IMR-90 (cell line): ENCODE data around the gene ZDHHC4. TPM values are rescaled to one million over a fixed set of nuclear protein-coding genes. Genes with fewer than 3 reads are reported as not detected.

Source experiments
- ATAC-seq: fragments of 200-7000 bp; cut with Tn5 transposase; 2 replicates; pipeline ENCODE4 v1.9.1; 2020; ENCODE audit warnings: low read depth, mild to moderate bottlenecking, moderate library complexity
- BruUV-seq: library from RNA; stranded (reverse); fragments of 400-500 nt; replicated peaks from 2 replicates; lab custom pipeline; 2021; lab: Mats Ljungman, UMichigan
- CTCF ChIA-PET: fragments of 300-600 bp; formaldehyde crosslinking; extraction: SDS; loops from one replicate; lab custom pipeline; 2021; ENCODE audit warnings: antibody characterized with exemption; lab: Yijun Ruan, JAX
- POLR2A ChIA-PET: fragments of 300-600 bp; sonication (Branson Sonifier 250); formaldehyde crosslinking; loops from one replicate; lab custom pipeline; 2022; ENCODE audit warnings: antibody characterized with exemption; ENCODE audit not compliant: unreplicated experiment; lab: Charles Lee
- DNase-seq: peaks from one replicate; pipeline ENCODE4 v3.0.0; 2013
- H2AFZ ChIP-seq: replicated peaks from 2 replicates; pipeline ENCODE3; 2013; ENCODE audit warnings: low read length, mild to moderate bottlenecking; ENCODE audit not compliant: poor library complexity
- H2AK5ac ChIP-seq: 2 replicates; pipeline ENCODE4 v1.6.1; 2013; ENCODE audit warnings: low read depth, low read length, inconsistent platforms
- H2AK9ac ChIP-seq: replicated peaks from 2 replicates; pipeline ENCODE3; 2013; ENCODE audit warnings: mild to moderate bottlenecking, low read depth, low read length, moderate library complexity; ENCODE audit not compliant: poor library complexity
- H2BK120ac ChIP-seq: 2 replicates; pipeline ENCODE4 v1.6.1; 2013; ENCODE audit warnings: low read depth, low read length, inconsistent platforms
- H2BK15ac ChIP-seq: 3 replicates; pipeline ENCODE4 v1.6.1; 2013; ENCODE audit warnings: low read depth, low read length, inconsistent platforms
- H2BK20ac ChIP-seq: 2 replicates; pipeline ENCODE4 v1.6.1; 2013; ENCODE audit warnings: low read depth, mild to moderate bottlenecking, inconsistent platforms, low read length, moderate library complexity
- H2BK5ac ChIP-seq: 2 replicates; pipeline ENCODE4 v1.6.1; 2013; ENCODE audit warnings: mild to moderate bottlenecking, low read depth, low read length, inconsistent platforms; ENCODE audit not compliant: poor library complexity, severe bottlenecking
- H3K14ac ChIP-seq: replicated peaks from 2 replicates; pipeline ENCODE4 v1.6.1; 2013; ENCODE audit warnings: low read depth, low read length, inconsistent platforms
- H3K18ac ChIP-seq: 2 replicates; pipeline ENCODE4 v1.6.1; 2013; ENCODE audit warnings: low read depth, low read length, control low read depth
- H3K23ac ChIP-seq: 2 replicates; pipeline ENCODE4 v1.6.1; 2013; ENCODE audit warnings: low read depth, low read length, inconsistent platforms
- H3K27ac ChIP-seq: 2 replicates; pipeline ENCODE4 v1.5.1; 2013; ENCODE audit warnings: mild to moderate bottlenecking, control low read depth, low read length; ENCODE audit not compliant: insufficient read depth
- H3K27me3 ChIP-seq: 2 replicates; pipeline ENCODE4 v1.6.1; 2013; ENCODE audit warnings: low read length; ENCODE audit not compliant: control insufficient read depth, insufficient read depth
- H3K36me3 ChIP-seq: 2 replicates; pipeline ENCODE4 v1.6.1; 2013; ENCODE audit warnings: low read length, mixed read lengths; ENCODE audit not compliant: control insufficient read depth, insufficient read depth
- H3K4ac ChIP-seq: 2 replicates; pipeline ENCODE4 v1.6.1; 2013; ENCODE audit warnings: low read depth, low read length, inconsistent platforms
- H3K4me1 ChIP-seq: 2 replicates; pipeline ENCODE4 v1.6.1; 2013; ENCODE audit warnings: low read length, mixed read lengths; ENCODE audit not compliant: control insufficient read depth, insufficient read depth
- H3K4me2 ChIP-seq: 2 replicates; pipeline ENCODE4 v1.6.1; 2013; ENCODE audit warnings: low read depth, mild to moderate bottlenecking, control low read depth, low read length, moderate library complexity
- H3K4me3 ChIP-seq: 2 replicates; pipeline ENCODE4 v1.5.1; 2013; ENCODE audit warnings: low read depth, mild to moderate bottlenecking, control low read depth, low read length, moderate library complexity; ENCODE audit not compliant: insufficient read depth
- H3K56ac ChIP-seq: 2 replicates; pipeline ENCODE4 v1.6.1; 2013; ENCODE audit warnings: low read length, inconsistent platforms; ENCODE audit not compliant: insufficient read depth; ENCODE audit errors: extremely low read depth
- H3K79me1 ChIP-seq, 2 experiments: 2 replicates each; pipeline ENCODE4 v1.6.1; 2013; ENCODE audit warnings: low read length in 2 of 2, inconsistent platforms in 1 of 2, low read depth in 1 of 2
- H3K9ac ChIP-seq: 2 replicates; pipeline ENCODE4 v1.6.1; 2013; ENCODE audit warnings: low read depth, low read length, control low read depth
- H3K9me1 ChIP-seq: 2 replicates; pipeline ENCODE4 v1.6.1; 2013; ENCODE audit warnings: low read length, inconsistent platforms; ENCODE audit not compliant: insufficient read depth
- H3K9me3 ChIP-seq: 2 replicates; pipeline ENCODE4 v1.6.1; 2013; ENCODE audit warnings: low read length; ENCODE audit not compliant: control insufficient read depth, insufficient read depth
- H4K20me1 ChIP-seq: 2 replicates; pipeline ENCODE4 v1.6.1; 2013; ENCODE audit warnings: low read length, inconsistent platforms; ENCODE audit not compliant: insufficient read depth
- H4K5ac ChIP-seq: 2 replicates; pipeline ENCODE4 v1.6.1; 2013; ENCODE audit warnings: mild to moderate bottlenecking, low read depth, low read length, control low read depth
- H4K8ac ChIP-seq, 2 experiments: 2 replicates each; pipeline ENCODE4 v1.6.1; 2013; ENCODE audit warnings: low read depth in 2 of 2, low read length in 2 of 2, control low read depth in 1 of 2, inconsistent platforms in 1 of 2
- H4K91ac ChIP-seq: 2 replicates; pipeline ENCODE4 v1.6.1; 2013; ENCODE audit warnings: low read depth, low read length, inconsistent platforms; ENCODE audit not compliant: insufficient read depth
- BHLHE40 ChIP-seq: fragments of 150-350 bp; IDR thresholded peaks from 2 replicates; pipeline ENCODE4 v1.6.1; 2016; ENCODE audit warnings: mild to moderate bottlenecking, low read depth, low read length
- CEBPB ChIP-seq: IDR thresholded peaks from 2 replicates; pipeline ENCODE4 v1.6.1; 2012; ENCODE audit warnings: low read depth, low read length, improper control_type of control experiment
- CTCF ChIP-seq: conservative IDR thresholded peaks from 2 replicates; pipeline ENCODE4 v1.5.1; 2012; ENCODE audit warnings: mild to moderate bottlenecking, low read depth, low read length, improper control_type of control experiment
- ELK1 ChIP-seq: fragments of 150-350 bp; IDR thresholded peaks from 2 replicates; pipeline ENCODE4 v1.6.1; 2016; ENCODE audit warnings: low read depth, mild to moderate bottlenecking, low read length, moderate library complexity, borderline replicate concordance
- MAFK ChIP-seq: IDR thresholded peaks from 2 replicates; pipeline ENCODE4 v1.6.1; 2012; ENCODE audit warnings: low read depth, low read length, improper control_type of control experiment
- MAZ ChIP-seq: IDR thresholded peaks from 2 replicates; pipeline ENCODE4 v1.6.1; 2012; ENCODE audit warnings: low read depth, mild to moderate bottlenecking, low read length, improper control_type of control experiment, moderate library complexity, borderline replicate concordance
- MXI1 ChIP-seq: IDR thresholded peaks from 2 replicates; pipeline ENCODE4 v1.6.1; 2012; ENCODE audit warnings: low read depth, mild to moderate bottlenecking, low read length, moderate library complexity, borderline replicate concordance
- NFE2L2 ChIP-seq: fragments of 150-350 bp; IDR thresholded peaks from 2 replicates; pipeline ENCODE4 v1.6.1; 2016; ENCODE audit warnings: low read depth, mild to moderate bottlenecking, low read length
- POLR2A ChIP-seq: IDR thresholded peaks from 2 replicates; pipeline ENCODE4 v1.6.1; 2012; ENCODE audit warnings: mild to moderate bottlenecking, low read depth, low read length
- RAD21 ChIP-seq: IDR thresholded peaks from 2 replicates; pipeline ENCODE4 v1.6.1; 2012; ENCODE audit warnings: low read length, improper control_type of control experiment
- RCOR1 ChIP-seq: IDR thresholded peaks from 2 replicates; pipeline ENCODE4 v1.6.1; 2012; ENCODE audit warnings: mild to moderate bottlenecking, low read length, improper control_type of control experiment; ENCODE audit not compliant: insufficient replicate concordance
- RFX5 ChIP-seq: IDR thresholded peaks from 2 replicates; pipeline ENCODE4 v1.8.0; 2012; ENCODE audit warnings: low read depth, mild to moderate bottlenecking, low read length, moderate library complexity
- SMC3 ChIP-seq: fragments of 150-350 bp; IDR thresholded peaks from 2 replicates; pipeline ENCODE4 v1.6.1; 2016; ENCODE audit warnings: low read depth, mild to moderate bottlenecking, antibody characterized with exemption, low read length, moderate library complexity
- USF2 ChIP-seq: fragments of 150-350 bp; IDR thresholded peaks from 2 replicates; pipeline ENCODE4 v1.6.1; 2017; ENCODE audit warnings: mild to moderate bottlenecking, antibody characterized with exemption, low read length, low read depth
- WGBS, 2 experiments: methylation state at CpG; one replicate each; pipeline versions ENCODE4 v1.1.5 to v1.1.7; 2013; ENCODE audit warnings: missing lambda C conversion rate in 2 of 2; ENCODE audit not compliant: insufficient read length in 1 of 2; ENCODE audit errors: extremely low coverage in 2 of 2; 5-methylcytosine and 5-hydroxymethylcytosine counted together
- dilution Hi-C: fragments of 300-500 bp; cut with HindIII; formaldehyde crosslinking; loops from one replicate; pipeline ENCODE4 v1.14.3; 2018; ENCODE audit warnings: low sequenced_read_pairs; ENCODE audit not compliant: unreplicated experiment
- in situ Hi-C: fragments of 300-500 bp; cut with MboI; formaldehyde crosslinking; loops from 3 replicates; pipeline ENCODE4 v1.14.3; 2019; ENCODE audit warnings: low sequenced_read_pairs, inconsistent platforms, mixed read lengths
- intact Hi-C: fragments of 100-400 bp; cut with micrococcal nuclease; formaldehyde crosslinking; loops from 2 replicates; pipeline ENCODE4 v1.10.0; 2022
- polyA plus RNA-seq, 3 experiments: library from polyadenylated mRNA; depleted of rRNA; stranded (reverse); fragments of >200 nt; gene quantifications; 2 replicates each; pipeline ENCODE4 v1.2.3, GENCODE V29; 2012; ENCODE audit warnings: low replicate concordance in 1 of 3
- total RNA-seq: library from RNA; depleted of rRNA; stranded (reverse); fragments of >200 nt; gene quantifications from 2 replicates; pipeline ENCODE4 v1.2.3, GENCODE V29; 2012

ZDHHC4 gene
- total and polyA plus RNA-seq, 2 of the 4 experiments (the other 2 are of a cell fraction): 43.9 to 58.3 TPM

DNA sequence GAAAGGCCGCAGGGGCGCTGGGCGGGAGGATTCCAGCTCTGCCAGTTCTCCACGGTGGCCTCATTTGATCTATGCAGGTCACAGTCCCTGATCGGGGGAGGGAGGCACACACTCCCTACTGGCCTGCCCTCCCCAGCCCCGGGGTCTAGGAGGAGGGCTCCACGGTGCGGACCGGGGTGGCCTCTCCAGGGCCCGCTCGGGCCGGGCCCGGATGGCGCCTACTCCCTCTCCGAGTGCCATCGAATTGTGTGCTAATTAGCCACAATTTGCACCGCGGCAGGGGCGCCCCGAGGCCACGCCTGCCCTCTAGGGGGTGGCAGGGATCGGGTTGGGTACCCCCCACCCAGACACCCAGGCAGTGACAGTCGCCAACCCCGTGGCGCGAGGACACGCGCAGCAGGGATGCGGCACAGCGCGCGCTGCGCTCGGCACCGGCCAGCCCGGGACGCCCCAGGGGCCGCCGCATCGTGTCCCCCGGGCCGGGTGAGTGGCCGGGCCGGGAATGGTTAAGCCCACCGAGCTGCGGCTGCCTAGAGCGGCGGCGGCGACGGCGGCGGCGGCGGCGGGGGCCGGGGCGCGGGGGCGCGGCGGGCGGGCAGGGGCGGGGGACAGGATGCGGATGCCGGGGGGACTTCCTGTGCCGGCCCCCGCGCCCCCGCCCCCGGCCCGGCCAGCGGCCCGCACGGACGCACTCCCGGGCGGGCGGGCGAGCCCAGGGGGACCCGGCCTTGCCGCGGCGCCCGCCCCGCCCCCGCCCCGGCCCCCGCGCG is 37.9 kb downstream of the ZDHHC4 start, which contains the start of gene ZNF853:
Gene ZNF853, plus strand, starts transcription at position 658 of the 770 bp plus-strand sequence. CDS start 565 bp downstream, outside the sequence.
- Histone ChIP-seq H3K27me3 (peaks cover 6% of the 10 kb centered on the region; the same call in 1 of the 2 replicates), H4K5ac (peak within 1 kb of the TSS; percentile 72; the same call in 1 of the 2 replicates), H2BK20ac (no peak within 1 kb of the TSS), H3K9me3 (no peaks in the 10 kb centered on the region), H2AFZ (peak within 1 kb of the TSS; percentile 91), H3K4me1 (peaks cover 3% of the 10 kb centered on the region; the same call in 1 of the 2 replicates), H3K18ac (no peak within 1 kb of the TSS), H2BK120ac (no peak within 1 kb of the TSS), H3K14ac (peak within 1 kb of the TSS; percentile 59; the same call in 1 of the 2 replicates), H3K27ac (no peak within 1 kb of the TSS; the same call in 1 of the 2 replicates), H4K8ac (peak within 1 kb of the TSS in 1 of 2 experiments; percentile 60; a peak in 2 of 4 replicates), H3K4me2 (peak within 1 kb of the TSS; percentile 96), H3K79me1 (no peaks in the 10 kb centered on the region), H3K23ac (peak within 1 kb of the TSS; percentile 49; the same call in 1 of the 2 replicates), H3K9ac (peak within 1 kb of the TSS; percentile 50), H2AK9ac (peak within 1 kb of the TSS; percentile 78), H4K20me1 (no peaks in the 10 kb centered on the region), H2BK15ac (no peak within 1 kb of the TSS), H3K9me1 (no peaks in the 10 kb centered on the region), H3K4ac (no peak within 1 kb of the TSS; the same call in 1 of the 2 replicates), H4K91ac (no peak within 1 kb of the TSS), H3K4me3 (peak within 1 kb of the TSS; percentile 67), H3K36me3 (no peaks in the 10 kb centered on the region; the same call in 1 of the 2 replicates), H3K56ac (no peak within 1 kb of the TSS), H2BK5ac (no peak within 1 kb of the TSS), H2AK5ac (no peak within 1 kb of the TSS)
- in situ Hi-C loops (no loop called here), intact Hi-C loops (no loop called here), dilution Hi-C loops (no loop called here)
- CTCF ChIA-PET: no interaction called here
- POLR2A ChIA-PET: no interaction called here
- DNase-seq: no peak
- peak; percentile 74 for ATAC-seq
- WGBS, 2 experiments: 11% methylated on average over 17 of the region's 91 CpGs; no CpG with 5 or more reads in 1 of the 2 experiments
- no TSS peak for BruUV-seq
- TF ChIP-seq ELK1 (no peak), RAD21 (no peak), RFX5 (no peak), MAZ (no peak), SMC3 (no peak), MAFK (no peak), CEBPB (no peak), NFE2L2 (no peak), MXI1 (no peak), RCOR1 (no peak), BHLHE40 (no peak), POLR2A (no peak), USF2 (no peak), CTCF (no peak)
